Adipocyte (in vitro differentiated cells): Measurements from ENCODE around the gene DNAI2.

Experiments
- DNase-seq: peaks from one replicate; pipeline ENCODE4 v3.0.0-alpha.2; 2015; ENCODE audit warnings: low read depth
- H3K27me3 ChIP-seq: replicated peaks from 2 replicates; pipeline ENCODE4 v1.7.0; 2013; ENCODE audit warnings: mild to moderate bottlenecking, low read length, moderate library complexity; ENCODE audit not compliant: control insufficient read depth, insufficient read depth
- H3K36me3 ChIP-seq: 2 replicates; pipeline ENCODE4 v1.7.0; 2013; ENCODE audit warnings: low read length, mild to moderate bottlenecking, moderate library complexity; ENCODE audit not compliant: control insufficient read depth, insufficient read depth, severe bottlenecking
- H3K4me1 ChIP-seq: 2 replicates; pipeline ENCODE4 v1.7.0; 2013; ENCODE audit warnings: mild to moderate bottlenecking, low read length, moderate library complexity; ENCODE audit not compliant: control insufficient read depth, insufficient read depth
- H3K4me3 ChIP-seq: 2 replicates; pipeline ENCODE4 v1.7.0; 2013; ENCODE audit warnings: mild to moderate bottlenecking, low read length, moderate library complexity
- H3K9ac ChIP-seq: 2 replicates; pipeline ENCODE4 v1.7.0; 2013; ENCODE audit warnings: mild to moderate bottlenecking, low read length, moderate library complexity
- H3K9me3 ChIP-seq: 2 replicates; pipeline ENCODE4 v1.7.0; 2013; ENCODE audit warnings: mild to moderate bottlenecking, low read length, moderate library complexity; ENCODE audit not compliant: control insufficient read depth

DNAI2 gene

DNA sequence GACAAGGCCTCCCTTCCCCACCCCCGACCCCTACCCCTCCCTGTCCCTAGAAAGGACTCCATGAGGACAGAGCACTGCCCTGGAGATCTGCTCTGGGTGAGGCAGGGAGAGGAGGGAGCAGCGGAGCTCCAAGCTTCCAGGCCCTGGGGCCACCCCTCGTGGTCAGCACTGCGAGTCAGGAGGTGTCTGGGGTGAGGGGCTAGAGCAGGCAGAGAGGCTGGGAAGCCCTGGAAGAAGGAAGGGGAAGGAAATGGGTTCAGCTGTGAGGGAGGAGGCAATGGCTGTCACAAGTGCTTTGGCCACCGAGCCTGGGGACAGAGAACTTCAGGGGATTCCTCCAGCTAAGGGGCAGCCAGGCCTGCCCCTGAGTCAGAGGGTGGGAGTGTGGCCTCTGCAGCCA is 28.2 kb upstream of the DNAI2 start:
- no peak for DNase-seq
- Histone ChIP-seq H3K36me3 (no peaks in the 10 kb centered on the region), H3K4me3 (no peak overlapping the region), H3K9ac (no peak overlapping the region), H3K4me1 (peaks cover 10% of the 10 kb centered on the region), H3K27me3 (peaks cover 32% of the 10 kb centered on the region), H3K9me3 (no peaks in the 10 kb centered on the region)

DNA sequence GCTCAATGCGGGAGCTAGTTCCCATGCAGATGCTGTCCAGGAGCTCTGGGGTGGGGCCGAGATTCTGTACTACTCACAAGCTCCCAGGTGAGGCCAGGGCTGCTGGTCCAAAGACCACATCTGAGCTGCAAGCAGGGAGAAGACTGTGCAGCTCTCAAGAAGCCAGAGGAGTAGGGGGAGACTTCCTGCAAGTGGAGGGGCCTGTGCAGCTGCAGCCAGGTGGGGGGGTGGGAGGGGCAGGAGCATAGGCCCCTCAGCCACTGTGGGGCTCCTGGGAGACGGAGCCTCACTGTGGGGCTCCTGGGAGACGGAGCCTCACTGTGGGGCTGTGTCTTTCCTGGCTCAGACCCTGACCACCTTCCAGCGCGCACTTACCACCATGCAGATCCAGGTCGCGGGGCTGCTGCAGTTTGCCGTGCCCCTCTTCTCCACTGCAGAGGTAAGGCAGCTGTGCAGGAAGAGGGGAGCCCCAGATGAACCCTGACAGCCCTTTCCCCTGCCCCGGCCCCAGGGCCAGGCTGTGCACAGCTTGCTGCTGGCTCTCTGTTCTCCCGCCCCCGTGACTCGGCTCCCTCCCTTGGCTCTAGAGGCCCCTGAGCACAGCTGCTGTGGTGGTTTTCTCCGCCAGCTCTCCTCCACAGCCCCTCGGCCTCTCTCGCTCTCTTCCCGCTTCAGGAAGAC is 24.3 kb upstream of the DNAI2 start:
- Histone ChIP-seq H3K4me3 (no peak overlapping the region), H3K36me3 (no peaks in the 10 kb centered on the region), H3K4me1 (no peaks in the 10 kb centered on the region), H3K9ac (no peak overlapping the region), H3K9me3 (no peaks in the 10 kb centered on the region), H3K27me3 (peaks cover 35% of the 10 kb centered on the region)
- no peak for DNase-seq

DNA sequence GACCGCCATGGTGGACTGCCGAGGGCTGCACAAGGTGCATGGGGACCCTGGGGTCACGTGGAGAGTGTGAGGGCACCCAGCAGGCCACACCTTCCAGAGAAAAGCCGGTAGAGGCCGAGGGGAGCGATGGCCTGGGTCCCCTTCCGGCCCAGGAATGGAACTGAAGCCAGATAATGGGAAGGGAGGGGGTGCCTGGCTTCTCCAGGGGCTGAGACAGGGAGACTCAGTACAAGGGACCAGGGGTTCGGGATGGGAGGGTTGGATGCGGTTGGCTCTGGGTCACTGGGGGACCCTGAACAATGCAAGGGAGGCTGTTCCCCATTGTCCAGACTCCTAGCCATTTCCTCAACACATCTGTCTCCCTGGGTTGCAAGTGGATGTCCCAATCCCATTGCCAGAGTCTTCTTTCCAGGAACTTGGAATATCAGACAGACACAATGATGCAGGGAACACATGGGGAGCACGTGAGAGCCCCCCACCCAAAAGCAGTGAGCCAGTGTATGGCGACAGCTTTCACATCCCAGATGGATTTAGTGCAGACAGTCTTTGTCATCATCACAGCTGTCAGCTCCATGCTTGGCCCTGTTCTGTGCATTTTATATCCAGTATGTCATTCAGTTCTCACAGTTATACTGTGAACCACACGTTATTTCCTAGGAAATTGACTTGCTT is 23.6 kb upstream of the DNAI2 start:
- DNase-seq = no peak
- H3K9ac ChIP-seq = no peak overlapping the region
- no peaks in the 10 kb centered on the region for H3K9me3 ChIP-seq
- peaks cover 31% of the 10 kb centered on the region for H3K27me3 ChIP-seq
- H3K4me1 ChIP-seq = no peaks in the 10 kb centered on the region
- H3K36me3 ChIP-seq = no peaks in the 10 kb centered on the region
- no peak overlapping the region for H3K4me3 ChIP-seq

DNA sequence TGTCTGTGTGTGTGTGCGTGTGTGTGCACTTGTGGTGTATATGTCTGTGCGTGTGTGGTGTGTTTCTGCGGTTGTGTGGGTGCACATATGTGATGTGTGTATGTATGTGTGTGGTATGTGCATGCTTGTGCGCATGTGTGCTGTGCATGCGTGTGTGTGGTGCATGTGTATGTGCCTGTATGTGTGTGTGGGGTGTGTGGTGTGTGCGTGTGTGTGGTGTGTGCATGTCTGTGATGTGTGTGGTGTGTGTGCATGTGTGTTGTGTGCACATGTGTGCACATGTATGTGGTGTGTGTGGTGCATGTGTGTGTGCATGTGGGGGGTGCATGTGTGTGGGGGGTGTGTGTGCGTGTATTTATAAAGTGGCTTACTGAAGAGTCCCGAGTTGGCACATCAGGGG is 23.0 kb upstream of the DNAI2 start:
- no peak overlapping the region for H3K4me3 ChIP-seq
- no peaks in the 10 kb centered on the region for H3K9me3 ChIP-seq
- DNase-seq = no peak

DNA sequence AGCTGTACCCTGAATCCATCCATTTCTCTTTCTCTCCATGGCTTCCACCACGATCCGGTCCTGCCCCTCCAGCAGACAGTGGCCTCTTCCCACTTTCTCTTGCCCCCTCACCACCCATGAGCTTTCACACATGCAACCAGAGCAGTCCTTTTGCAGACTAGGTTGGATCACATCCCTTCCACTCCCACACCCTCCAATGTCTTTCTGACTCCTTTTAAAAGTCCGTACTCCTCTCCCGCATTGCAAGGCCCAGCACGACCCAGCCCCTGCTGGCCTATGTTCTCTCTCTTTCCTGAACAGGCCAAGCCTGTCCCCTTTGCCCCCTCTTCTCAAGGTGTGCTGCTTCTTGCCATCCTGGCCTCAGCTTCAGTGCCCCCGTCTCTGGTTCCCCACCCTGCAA is 22.5 kb upstream of the DNAI2 start:
- DNase-seq = no peak
- Histone ChIP-seq H3K4me1 (no peaks in the 10 kb centered on the region), H3K36me3 (no peaks in the 10 kb centered on the region), H3K27me3 (peaks cover 36% of the 10 kb centered on the region), H3K9me3 (no peaks in the 10 kb centered on the region), H3K9ac (no peak overlapping the region), H3K4me3 (no peak overlapping the region)

More for the DNA sequence above, 23.0 kb upstream of the DNAI2 start:
- H3K27me3 ChIP-seq = peaks cover 32% of the 10 kb centered on the region
- no peaks in the 10 kb centered on the region for H3K4me1 ChIP-seq
- no peaks in the 10 kb centered on the region for H3K36me3 ChIP-seq
- no peak overlapping the region for H3K9ac ChIP-seq

DNA sequence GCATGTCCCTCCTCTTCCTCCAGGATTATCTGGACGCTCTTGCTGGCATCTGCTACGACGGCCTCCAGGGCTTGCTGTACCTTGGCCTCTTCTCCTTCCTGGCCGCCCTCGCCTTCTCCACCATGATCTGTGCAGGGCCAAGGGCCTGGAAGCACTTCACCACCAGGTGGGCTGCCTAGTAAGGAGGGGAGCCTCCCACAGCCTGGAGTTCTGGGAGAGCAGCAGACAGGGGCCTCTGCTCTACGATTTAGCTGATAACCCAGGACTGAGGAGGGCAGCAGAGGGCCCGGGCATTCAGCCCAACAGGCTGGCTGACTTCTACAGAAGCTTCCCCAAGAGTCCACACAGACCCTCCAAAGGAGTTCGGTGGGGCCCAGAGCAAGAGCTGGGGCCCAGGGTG is 21.8 kb upstream of the DNAI2 start:
- H3K4me1 ChIP-seq = no peaks in the 10 kb centered on the region
- H3K9ac ChIP-seq = no peak overlapping the region
- H3K4me3 ChIP-seq = no peak overlapping the region
- no peaks in the 10 kb centered on the region for H3K36me3 ChIP-seq
- H3K27me3 ChIP-seq = peaks cover 35% of the 10 kb centered on the region
- DNase-seq = no peak
- H3K9me3 ChIP-seq = no peaks in the 10 kb centered on the region

DNA sequence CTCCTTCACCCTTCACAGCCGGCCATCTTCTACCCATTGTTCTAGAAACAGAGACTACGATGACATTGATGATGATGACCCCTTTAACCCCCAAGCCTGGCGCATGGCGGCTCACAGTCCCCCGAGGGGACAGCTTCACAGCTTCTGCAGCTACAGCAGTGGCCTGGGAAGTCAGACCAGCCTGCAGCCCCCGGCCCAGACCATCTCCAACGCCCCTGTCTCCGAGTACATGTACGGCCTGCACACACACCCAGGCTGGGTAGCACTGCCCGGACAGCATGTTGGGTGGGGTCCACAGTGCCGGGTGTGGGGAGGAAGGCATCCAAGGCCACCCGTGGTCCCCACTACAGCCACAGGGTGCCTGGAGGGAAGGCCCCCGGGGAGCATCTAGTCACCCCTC is 21.0 kb upstream of the DNAI2 start:
- no peaks in the 10 kb centered on the region for H3K9me3 ChIP-seq
- no peak overlapping the region for H3K4me3 ChIP-seq
- no peak for DNase-seq
- H3K27me3 ChIP-seq = peaks cover 26% of the 10 kb centered on the region
- H3K4me1 ChIP-seq = no peaks in the 10 kb centered on the region
- H3K36me3 ChIP-seq = no peaks in the 10 kb centered on the region
- H3K9ac ChIP-seq = no peak overlapping the region

DNA sequence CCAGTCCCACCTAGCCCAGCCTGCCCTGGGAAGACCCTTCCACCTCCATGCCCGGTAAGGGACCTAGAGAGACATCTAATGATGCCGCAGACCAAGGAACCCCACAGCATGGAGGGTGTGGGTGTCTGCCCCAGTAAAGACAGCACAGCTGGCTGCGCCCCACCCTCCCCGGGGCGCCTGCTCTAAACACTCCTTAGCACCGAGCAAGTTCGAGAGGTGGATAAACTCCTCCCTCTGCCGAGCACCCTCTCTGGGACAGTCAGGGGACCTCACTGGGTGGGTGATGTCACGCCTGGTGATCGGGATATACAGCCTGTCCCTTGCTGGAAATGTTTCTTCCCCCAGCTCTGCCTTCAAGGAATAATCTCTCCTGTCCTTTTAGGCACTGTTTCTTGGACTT is 16.7 kb upstream of the DNAI2 start:
- Histone ChIP-seq H3K9ac (no peak overlapping the region), H3K36me3 (no peaks in the 10 kb centered on the region), H3K4me3 (no peak overlapping the region), H3K27me3 (peaks cover 29% of the 10 kb centered on the region), H3K9me3 (no peaks in the 10 kb centered on the region), H3K4me1 (no peaks in the 10 kb centered on the region)
- DNase-seq = no peak

DNA sequence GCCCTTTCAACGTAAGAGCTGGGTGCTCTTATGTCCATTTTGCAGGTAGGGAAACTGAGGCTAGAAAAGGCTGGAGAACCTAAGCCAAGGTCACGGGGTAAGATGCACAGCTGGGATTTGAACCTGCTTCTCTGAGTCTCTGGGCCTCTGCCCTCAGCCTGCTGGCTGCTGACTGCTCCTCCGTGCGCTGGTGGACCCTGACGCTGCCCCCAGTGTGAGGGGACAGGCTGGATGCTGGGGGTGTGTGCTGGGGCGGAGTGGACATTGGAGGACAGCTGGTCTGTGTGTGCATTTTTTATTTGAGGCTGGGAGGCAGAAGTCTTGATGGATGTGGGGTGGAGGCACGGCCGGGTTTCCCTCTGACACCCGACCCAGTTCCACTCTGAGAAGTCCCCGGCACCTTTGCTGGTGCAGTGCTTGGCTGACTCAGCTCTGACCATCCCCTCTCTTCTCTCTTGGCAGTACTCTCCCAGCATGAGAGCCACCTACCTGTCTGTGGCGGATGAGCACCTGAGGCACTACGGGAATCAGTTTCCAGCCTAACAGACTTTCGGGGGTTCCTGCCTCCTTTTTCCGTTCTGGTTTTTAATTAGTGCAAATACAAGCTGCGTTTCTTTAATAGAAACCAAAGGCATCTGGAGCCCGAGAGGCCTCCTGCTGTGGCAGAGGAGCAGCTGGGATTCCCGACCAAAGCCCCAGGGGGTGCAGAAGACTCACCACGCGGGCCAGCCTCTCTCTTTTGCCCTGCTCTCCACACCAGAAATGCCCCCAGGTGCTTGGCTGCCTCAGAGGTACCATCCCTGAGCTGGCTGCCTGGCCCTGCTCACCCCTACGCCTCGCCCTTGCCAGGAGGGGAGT is 14.1 kb upstream of the DNAI2 start:
- Histone ChIP-seq H3K4me1 (no peaks in the 10 kb centered on the region), H3K9me3 (no peaks in the 10 kb centered on the region), H3K27me3 (peaks cover 32% of the 10 kb centered on the region), H3K36me3 (no peaks in the 10 kb centered on the region), H3K9ac (no peak overlapping the region), H3K4me3 (no peak overlapping the region)
- no peak for DNase-seq

DNA sequence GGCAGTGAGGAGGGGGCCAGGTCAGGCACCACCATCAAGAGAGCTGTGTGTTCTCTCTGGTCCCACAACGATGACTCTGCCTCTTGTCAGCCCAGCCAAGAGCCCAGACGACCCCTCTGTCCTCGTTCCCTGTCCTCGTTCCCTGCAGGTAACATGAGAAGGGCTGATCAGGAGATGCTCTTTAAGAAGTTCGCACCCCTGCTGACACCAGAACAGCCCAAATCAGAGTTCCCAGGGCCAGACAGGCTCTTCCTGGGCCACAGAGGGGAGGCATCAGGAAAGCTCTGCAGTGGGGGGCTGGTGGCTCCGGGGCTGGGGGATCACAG is 13.5 kb upstream of the DNAI2 start:
- no peak overlapping the region for H3K9ac ChIP-seq
- H3K36me3 ChIP-seq = no peaks in the 10 kb centered on the region
- DNase-seq = no peak
- H3K4me3 ChIP-seq = no peak overlapping the region
- no peaks in the 10 kb centered on the region for H3K9me3 ChIP-seq
- H3K4me1 ChIP-seq = no peaks in the 10 kb centered on the region
- peaks cover 32% of the 10 kb centered on the region for H3K27me3 ChIP-seq

DNA sequence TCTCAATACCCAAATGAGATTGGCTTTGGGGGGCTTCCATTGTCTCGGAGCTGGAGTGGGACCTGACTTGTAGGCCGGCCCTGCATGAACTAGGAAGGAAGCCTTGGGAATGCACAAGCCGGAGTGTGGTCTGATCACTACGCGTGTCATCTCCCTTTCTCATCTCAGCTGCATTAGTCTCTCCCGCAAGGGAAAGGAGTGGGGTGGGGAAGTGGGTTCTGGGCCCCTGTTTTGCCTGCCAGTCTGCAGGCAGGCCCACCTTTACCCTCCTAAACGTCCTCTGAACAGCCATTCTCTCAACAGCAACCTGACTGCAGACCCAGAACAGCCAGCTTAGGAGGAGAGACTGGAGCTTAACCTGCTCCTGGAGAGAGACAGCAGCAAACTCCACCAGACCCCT is 11.4 kb upstream of the DNAI2 start:
- DNase-seq = no peak
- peaks cover 4% of the 10 kb centered on the region for H3K9me3 ChIP-seq

More for the DNA sequence above, 11.4 kb upstream of the DNAI2 start:
- Histone ChIP-seq H3K9ac (no peak overlapping the region), H3K36me3 (no peaks in the 10 kb centered on the region), H3K4me3 (no peak overlapping the region), H3K27me3 (peaks cover 38% of the 10 kb centered on the region), H3K4me1 (no peaks in the 10 kb centered on the region)
